ENCODE results near the gene BOLA3.

BOLA3 gene

DNA sequence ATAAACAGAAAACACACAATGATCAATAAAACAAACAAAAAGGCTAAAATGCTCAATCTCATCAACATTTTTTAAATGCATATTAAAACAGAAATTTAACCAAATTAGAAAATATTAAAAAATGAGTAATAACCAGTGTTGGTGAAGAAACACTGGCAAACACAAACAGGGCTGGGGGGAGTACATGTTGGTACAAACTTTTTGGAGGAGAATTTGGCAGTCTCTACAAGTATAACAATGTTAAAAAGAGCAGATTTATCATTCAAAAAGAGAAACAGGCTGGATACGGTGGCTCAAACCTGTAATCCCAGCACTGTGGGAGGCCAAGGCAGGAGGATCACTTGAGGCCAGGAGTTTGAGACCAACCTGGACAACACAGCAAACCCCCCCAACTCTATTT lies 17.0 kb upstream of the BOLA3 start:
- TF ChIP-seq POLR2AphosphoS5 (IDR thresholded peaks at IDR 0.05; ENCODE audit: low read depth, low read length) = no peak
- no peak for TF ChIP-seq SIN3A (IDR thresholded peaks at IDR 0.05; ENCODE audit: borderline replicate concordance, insufficient read depth, low read length)

DNA sequence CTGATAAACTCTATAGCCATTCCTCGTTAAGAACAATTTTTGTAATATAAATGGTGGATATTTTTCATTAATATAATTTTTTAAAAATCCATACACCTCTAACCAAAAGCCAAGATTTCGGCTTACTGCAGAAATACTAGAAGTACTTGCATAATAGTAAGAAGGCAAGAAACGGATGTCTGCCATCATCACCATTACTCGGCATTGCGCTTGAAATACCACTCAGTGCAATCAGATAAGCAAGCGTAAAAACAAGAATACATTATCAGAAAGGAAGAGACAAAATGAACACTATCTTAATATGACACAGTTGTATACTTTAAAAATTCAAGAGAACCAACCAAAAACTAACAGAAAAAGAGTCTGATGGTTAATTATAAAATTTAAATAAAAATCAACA lies 15.2 kb upstream of the BOLA3 start:
- no peak for TF ChIP-seq POLR2AphosphoS5 (IDR thresholded peaks at IDR 0.05; ENCODE audit: low read depth, low read length)
- TF ChIP-seq SIN3A (IDR thresholded peaks at IDR 0.05; ENCODE audit: borderline replicate concordance, insufficient read depth, low read length) = no peak
- no peak for TF ChIP-seq REST (IDR thresholded peaks at IDR 0.05; ENCODE audit: insufficient read depth in 1 of 2, low read depth in 2 of 2, low read length in 2 of 2)
- TF ChIP-seq FOXP2 (optimal IDR thresholded peaks at IDR 0.05; ENCODE audit: borderline replicate concordance, extremely low read depth, extremely low read length, insufficient read depth) = no peak
- no peak for TF ChIP-seq TAF1 (IDR thresholded peaks at IDR 0.05; ENCODE audit: borderline replicate concordance, insufficient read depth, low read length)

DNA sequence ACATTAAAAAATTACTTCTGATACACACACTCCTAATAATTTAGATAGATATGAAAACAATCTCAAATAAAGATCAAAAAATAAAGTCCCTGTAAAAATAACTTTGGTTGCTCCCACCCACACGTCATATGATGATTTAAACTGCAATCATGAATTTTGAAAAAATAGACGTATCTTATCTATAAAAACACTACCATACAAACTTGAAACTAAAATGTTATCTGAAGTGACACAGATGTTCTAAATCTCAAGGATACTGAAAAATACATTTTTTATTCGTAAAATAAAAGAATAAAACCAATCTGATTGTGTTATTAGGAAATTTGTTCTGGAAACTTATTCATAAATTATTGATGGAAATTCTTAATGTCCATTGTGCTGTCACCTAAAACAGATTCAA lies 8.1 kb upstream of the BOLA3 start:
- TF ChIP-seq POLR2AphosphoS5 (IDR thresholded peaks at IDR 0.05; ENCODE audit: low read depth, low read length) = no peak

GRCh38 chr2:74152954-74153353 lies 5.2 kb upstream of the BOLA3 start:
- TF ChIP-seq SIN3A (IDR thresholded peaks at IDR 0.05; ENCODE audit: borderline replicate concordance, insufficient read depth, low read length) (no peak), POLR2AphosphoS5 (IDR thresholded peaks at IDR 0.05; ENCODE audit: low read depth, low read length) (no peak), REST (IDR thresholded peaks at IDR 0.05; ENCODE audit: insufficient read depth in 1 of 2, low read depth in 2 of 2, low read length in 2 of 2) (no peak), TAF1 (IDR thresholded peaks at IDR 0.05; ENCODE audit: borderline replicate concordance, insufficient read depth, low read length) (no peak)

- TF ChIP-seq SIN3A (IDR thresholded peaks at IDR 0.05; ENCODE audit: borderline replicate concordance, insufficient read depth, low read length) (no peak), REST (IDR thresholded peaks at IDR 0.05; ENCODE audit: insufficient read depth in 1 of 2, low read depth in 2 of 2, low read length in 2 of 2) (no peak), POLR2AphosphoS5 (IDR thresholded peaks at IDR 0.05; ENCODE audit: low read depth, low read length) (no peak), TAF1 (IDR thresholded peaks at IDR 0.05; ENCODE audit: borderline replicate concordance, insufficient read depth, low read length) (no peak), FOXP2 (optimal IDR thresholded peaks at IDR 0.05; ENCODE audit: borderline replicate concordance, extremely low read depth, extremely low read length, insufficient read depth) (no peak)
Measured at GRCh38 chr2:74149570-74150319, 2.0 kb upstream of the BOLA3 start.

DNA sequence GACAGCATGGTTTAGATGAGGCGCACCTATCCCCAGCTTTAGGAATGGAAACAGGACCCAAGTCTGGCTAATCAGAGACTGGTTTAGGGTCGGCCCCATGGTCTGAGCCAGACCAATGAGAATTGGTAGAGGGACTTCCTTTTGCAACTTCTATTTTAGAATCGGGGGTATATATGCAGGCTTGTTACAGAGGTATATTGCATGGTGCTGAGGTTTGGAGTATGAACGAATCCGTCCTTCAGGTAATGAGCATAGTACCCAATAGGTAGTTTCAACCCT lies 1.5 kb upstream of the BOLA3 start:
- no peak for TF ChIP-seq REST (IDR thresholded peaks at IDR 0.05; ENCODE audit: insufficient read depth in 1 of 2, low read depth in 2 of 2, low read length in 2 of 2)
